A549 treated with DMSO at 1 μM for 4 hours (cell line): Measurements from ENCODE around the gene DHRS3. TPM values are rescaled to one million over a fixed set of nuclear protein-coding genes. Genes with fewer than 3 reads are reported as not detected.

ENCODE experiments used
- total RNA-seq: library from RNA; stranded (reverse); fragments of 200-300 nt; extraction: Qiagen RNA extraction; gene quantifications from 5 replicates; pipeline ENCODE4 v1.2.3, GENCODE V29; 2022; ENCODE audit warnings: low read depth

DHRS3 gene, protein sequence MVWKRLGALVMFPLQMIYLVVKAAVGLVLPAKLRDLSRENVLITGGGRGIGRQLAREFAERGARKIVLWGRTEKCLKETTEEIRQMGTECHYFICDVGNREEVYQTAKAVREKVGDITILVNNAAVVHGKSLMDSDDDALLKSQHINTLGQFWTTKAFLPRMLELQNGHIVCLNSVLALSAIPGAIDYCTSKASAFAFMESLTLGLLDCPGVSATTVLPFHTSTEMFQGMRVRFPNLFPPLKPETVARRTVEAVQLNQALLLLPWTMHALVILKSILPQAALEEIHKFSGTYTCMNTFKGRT
- total RNA-seq = 42.2 to 64.4 TPM (median 56.3 TPM) in 5 replicates

DNA sequence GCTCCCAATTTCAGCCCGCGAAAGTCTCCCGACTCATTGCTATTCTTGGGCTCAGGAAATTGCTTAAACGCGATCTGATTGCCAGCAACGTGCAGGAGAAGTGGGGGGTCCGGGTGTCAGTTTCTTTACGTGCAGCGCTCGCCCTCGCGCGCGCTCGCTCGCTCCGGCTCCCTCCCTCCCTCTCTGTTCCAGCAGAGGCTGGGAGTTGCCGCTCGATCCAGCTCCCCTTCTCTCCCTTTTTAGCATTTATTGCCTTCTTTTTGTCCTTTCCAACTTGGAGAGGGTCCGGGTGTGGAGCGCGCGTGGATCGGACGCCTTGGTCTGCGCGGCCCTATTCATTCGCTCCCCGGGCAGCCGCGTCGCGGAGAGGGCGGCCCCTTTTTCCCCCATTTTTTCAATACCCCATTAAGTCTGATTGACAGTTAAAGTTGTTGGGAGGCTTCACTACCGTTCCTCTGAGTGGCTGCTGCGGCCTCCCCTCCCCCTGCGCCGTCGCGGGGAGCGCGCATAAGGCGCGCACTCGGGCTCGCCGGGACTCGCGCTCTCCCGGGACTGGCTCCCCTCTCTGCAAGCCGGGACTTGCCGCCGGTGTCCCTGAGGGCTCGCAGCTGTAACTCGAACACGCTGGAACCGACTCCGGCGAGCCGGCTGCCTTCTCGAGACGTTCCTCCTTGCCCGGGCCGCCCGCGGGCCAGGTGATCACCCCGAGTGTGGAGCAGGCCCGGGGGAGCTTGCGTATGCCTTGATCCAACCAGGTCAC is at the start of gene DHRS3:
TSS of gene DHRS3 (minus strand) at position 310 of the 760 bp plus-strand sequence. CDS start 862 bp downstream, outside the sequence.

GRCh38 chr1:12643785-12644184 is 25.8 kb upstream of the DHRS3 start, which contains the start of gene AADACL4:
AADACL4 (plus strand) TSS chr1:12644085; CDS start chr1:12644547, 462 bp downstream.

Other genes starting within 250 kb of the DHRS3 start
- not detected in 5 replicates for gene AADACL4, start 25.9 kb upstream of the DHRS3 start, total RNA-seq
- gene AADACL3, start 97.9 kb upstream of the DHRS3 start, total RNA-seq = not detected in 5 replicates
- not detected in 5 replicates for gene CFAP107, start 128.0 kb upstream of the DHRS3 start, total RNA-seq
- not detected in 5 replicates for gene PRAMEF12, start 155.5 kb upstream of the DHRS3 start, total RNA-seq
- not detected in 5 replicates for gene PRAMEF1, start 173.2 kb upstream of the DHRS3 start, total RNA-seq
- gene PRAMEF11, start 213.2 kb upstream of the DHRS3 start, total RNA-seq = not detected in 5 replicates
- gene HNRNPCL1, start 230.5 kb upstream of the DHRS3 start, total RNA-seq = not detected in 5 replicates
- gene PRAMEF2, start 238.9 kb upstream of the DHRS3 start, total RNA-seq = not detected in 5 replicates